AG09319 (cell line): ENCODE measurements around the gene PTBP2.

Experiments
- DNase-seq: peaks from one replicate; pipeline ENCODE4 v3.0.0-alpha.2; 2010; ENCODE audit warnings: low read depth; ENCODE audit errors: extremely low read depth
- CTCF ChIP-seq: IDR thresholded peaks from 2 replicates; pipeline ENCODE4 v1.5.1; 2011; ENCODE audit warnings: low read depth, mild to moderate bottlenecking, inconsistent platforms, low read length, moderate library complexity

The PTBP2 gene

GRCh38 chr1:96730574-96731298 lies 9.2 kb downstream of the PTBP2 start:
- no peak for TF ChIP-seq CTCF
- no peak for DNase-seq

GRCh38 chr1:96741335-96741734 lies 19.8 kb downstream of the PTBP2 start:
- DNase-seq, result no peak
- TF ChIP-seq CTCF, result no peak

GRCh38 chr1:96746440-96747420 lies 25.1 kb downstream of the PTBP2 start:
- no peak for DNase-seq
- TF ChIP-seq CTCF, result no peak

GRCh38 chr1:96747565-96747964 lies 26.0 kb downstream of the PTBP2 start:
- no peak for DNase-seq
- no peak for TF ChIP-seq CTCF

- DNase-seq, result no peak
- no peak for TF ChIP-seq CTCF
Observed at GRCh38 chr1:96748078-96748477, 26.5 kb downstream of the PTBP2 start.

DNA sequence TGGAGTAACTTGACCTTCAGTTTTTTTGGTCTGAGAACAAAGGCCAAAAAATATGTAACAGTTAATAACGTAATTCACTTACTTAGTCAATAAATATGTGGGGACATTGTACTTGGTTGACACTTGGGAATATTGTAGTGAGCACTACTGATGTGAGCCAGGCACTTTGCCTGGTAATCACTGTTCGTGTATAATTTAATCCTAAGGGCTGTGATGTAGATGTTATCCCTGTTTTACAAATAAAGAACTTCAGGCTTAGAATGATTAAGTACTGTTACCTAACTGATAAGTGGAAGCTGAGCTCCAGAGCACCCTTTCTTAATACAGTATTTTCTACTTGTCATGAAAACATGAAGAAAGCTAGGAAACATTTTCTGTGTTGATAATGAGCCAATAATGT lies 28.0 kb downstream of the PTBP2 start:
- no peak for TF ChIP-seq CTCF
- DNase-seq, result no peak

- DNase-seq, result no peak
- TF ChIP-seq CTCF, result no peak
Observed at GRCh38 chr1:96752394-96752793, 30.8 kb downstream of the PTBP2 start.
